GM19035 (cell line): Measurements from ENCODE around the gene BANP.
"Not testable (repeated sequence)": the region's sequence is repeated elsewhere in the genome, so short reads cannot be mapped to it uniquely, and the experiment has no call there.

ENCODE experiments used
- ATAC-seq: cut with Tn5 transposase; IDR thresholded peaks from one replicate; pipeline ENCODE4 v1.9.1; 2021; ENCODE audit not compliant: unreplicated experiment

BANP gene

GRCh38 chr16:87950765-87951551, at the start of gene BANP:
BANP (plus strand) TSS chr16:87951434; CDS start chr16:87975116, 23,682 bp downstream.
- peak; percentile 84 for ATAC-seq

GRCh38 chr16:87904963-87905362, 46.3 kb upstream of the BANP start:
- not testable (repeated sequence) for ATAC-seq

- not testable (repeated sequence) for ATAC-seq
Measured at GRCh38 chr16:87905521-87905920, 45.7 kb upstream of the BANP start.

- ATAC-seq = not testable (repeated sequence)
Measured at GRCh38 chr16:87908101-87908500, 43.1 kb upstream of the BANP start.

- ATAC-seq = peak; percentile 79
Measured at GRCh38 chr16:87909203-87909935, 41.9 kb upstream of the BANP start.

- ATAC-seq = not testable (repeated sequence)
Measured at GRCh38 chr16:87911106-87911763, 40.0 kb upstream of the BANP start.

- ATAC-seq = not testable (repeated sequence)
Measured at GRCh38 chr16:87912691-87913090, 38.5 kb upstream of the BANP start.

- not testable (repeated sequence) for ATAC-seq
Measured at GRCh38 chr16:87914021-87914725, 37.1 kb upstream of the BANP start.

GRCh38 chr16:87914812-87915211, 36.4 kb upstream of the BANP start:
- ATAC-seq = no peak

- no peak for ATAC-seq
Measured at GRCh38 chr16:87917503-87917902, 33.7 kb upstream of the BANP start.

- ATAC-seq = no peak
Measured at GRCh38 chr16:87918338-87918737, 32.9 kb upstream of the BANP start.

- ATAC-seq = no peak
Measured at GRCh38 chr16:87918866-87919680, 32.2 kb upstream of the BANP start.

- ATAC-seq = no peak
Measured at GRCh38 chr16:87919681-87919994, 31.6 kb upstream of the BANP start.

- no peak for ATAC-seq
Measured at GRCh38 chr16:87921236-87921773, 29.9 kb upstream of the BANP start.

GRCh38 chr16:87922250-87922871, 28.9 kb upstream of the BANP start:
- ATAC-seq = no peak

GRCh38 chr16:87924041-87924810, 27.0 kb upstream of the BANP start:
- peak; percentile 60 for ATAC-seq

- no peak for ATAC-seq
Measured at GRCh38 chr16:87924811-87925670, 26.2 kb upstream of the BANP start.
